Transverse colon (tissue), 4 donors: ENCODE data around the gene ABCE1. TPM values are rescaled to one million over a fixed set of nuclear protein-coding genes. Genes with fewer than 3 reads are reported as not detected.

Experiments
- DNase-seq: peaks from one replicate; pipeline ENCODE4 v3.0.0-alpha.2; 2019
- H3K27ac ChIP-seq, 4 donors: fragments of 200-600 bp; sonication (generic); 2 replicates each; pipeline ENCODE4 v1.5.1; 2016 to 2018; ENCODE audit warnings: inconsistent platforms in 4 of 4
- H3K27me3 ChIP-seq: fragments of 200-600 bp; sonication (generic); 2 replicates; pipeline ENCODE4 v1.5.1; 2017; ENCODE audit warnings: inconsistent platforms
- H3K36me3 ChIP-seq, 4 donors: fragments of 200-600 bp; sonication (generic); 2 replicates each; pipeline ENCODE4 v1.5.1; 2017 to 2019; ENCODE audit warnings: inconsistent platforms in 4 of 4
- H3K4me1 ChIP-seq, 4 donors: fragments of 200-600 bp; sonication (generic); 2 replicates each; pipeline ENCODE4 v1.5.1; 2017 to 2020; ENCODE audit warnings: inconsistent platforms in 4 of 4
- H3K4me3 ChIP-seq, 4 donors: fragments of 200-600 bp; sonication (generic); 1 replicate in 1 of 4; 2 replicates in 3 of 4; pipeline versions ENCODE4 v1.5.1 to v1.6.1; 2017 to 2019; ENCODE audit warnings: inconsistent platforms in 4 of 4
- H3K9me3 ChIP-seq, 2 donors: fragments of 200-600 bp; sonication (generic); 2 replicates each; pipeline ENCODE4 v1.5.1; 2017 to 2019; ENCODE audit warnings: inconsistent platforms in 2 of 2
- EP300 ChIP-seq: sonication (generic); formaldehyde crosslinking; IDR thresholded peaks from one replicate; pipeline ENCODE4 v1.6.1; 2017; ENCODE audit warnings: antibody characterized with exemption, low read depth
- POLR2A ChIP-seq: fragments of 450-650 bp; IDR thresholded peaks from one replicate; pipeline ENCODE4 v1.6.1; 2016; ENCODE audit warnings: antibody characterized with exemption, mild to moderate bottlenecking, moderate library complexity
- POLR2AphosphoS5 ChIP-seq, 3 donors: sonication (generic); formaldehyde crosslinking; IDR thresholded peaks; one replicate each; pipeline ENCODE4 v1.6.1; 2016; ENCODE audit warnings: antibody characterized with exemption in 3 of 3
- WGBS, 2 donors: methylation state at CpG; one replicate each; pipeline ENCODE4 v1.1.5; 2018; ENCODE audit warnings: low coverage in 1 of 2; 5-methylcytosine and 5-hydroxymethylcytosine counted together
- in situ Hi-C, 4 donors: fragments of 200-750 bp; cut with MboI; loops; one replicate each; pipeline versions ENCODE4 v1.15.0 to v1.15.1; 2017; ENCODE audit warnings: low sequenced_read_pairs in 3 of 4, low pct_ligation_motif_present in 1 of 4, low pct_unique_long_range_greater_than_20kb in 1 of 4
- intact Hi-C: fragments of 100-400 bp; cut with DNase I; formaldehyde crosslinking; loops from one replicate; pipeline ENCODE4 v1.15.1; 2023; ENCODE audit warnings: low total_unique reads
- total RNA-seq, 4 donors: library from RNA; depleted of rRNA; stranded (reverse); fragments of >200 nt; gene quantifications; one replicate each; pipeline ENCODE4 v1.1.0, GENCODE V29; 2016
- TF ChIP-seq, protein P1 (sequence below), 5 experiments: fragments of 200-600 bp in 3 of 5; fragments of 450-650 bp in 2 of 5; sonication (generic) in 3 of 5; IDR thresholded peaks; 1 replicate in 2 of 5; 2 replicates in 3 of 5; pipeline ENCODE4 v1.5.1; 2016 to 2017; ENCODE audit warnings: antibody characterized with exemption in 5 of 5, inconsistent platforms in 3 of 5, mild to moderate bottlenecking in 2 of 5, moderate library complexity in 1 of 5

Gene ABCE1
- total RNA-seq, 4 donors from 2014 or later = 23.8 to 48.8 (median 35.7) TPM

DNA sequence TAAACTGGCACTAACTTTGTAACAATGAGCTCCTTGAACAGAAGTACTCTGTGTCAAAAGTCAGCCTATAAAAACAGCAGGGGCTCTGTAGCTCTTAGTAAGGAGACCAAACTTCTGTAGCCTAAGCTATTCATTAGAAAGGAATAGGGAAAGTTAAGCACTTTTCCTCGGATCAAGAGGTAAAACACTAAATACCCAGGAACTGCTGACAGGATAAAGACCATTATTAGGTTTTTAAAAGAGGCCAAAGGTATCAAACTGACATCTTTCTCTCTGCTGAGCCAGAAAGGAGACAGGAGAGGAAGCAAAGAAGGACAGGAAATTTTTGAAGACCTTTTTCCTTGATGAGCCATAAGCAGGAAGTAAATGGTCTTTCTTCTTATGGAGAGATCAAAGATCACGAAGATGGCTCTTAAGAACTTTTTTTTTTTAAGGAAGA lies 32.0 kb upstream of the ABCE1 start:
- WGBS, 2 donors = 40 to 51% methylated on average over 2 of the region's 2 CpGs
- DNase-seq = no peak
- H3K36me3 ChIP-seq = no peaks in the 10 kb centered on the region
- intact Hi-C loops = no loop called here
- peaks cover 0 to 15% (median 7%) of the 10 kb centered on the region in 4 donors for H3K4me1 ChIP-seq
- in situ Hi-C loops = loop anchor here in 3 of 4 donors (10.0 to 25.0 kb wide), 3 partner anchors 454 to 891 kb away; no protein-coding TSS in a partner anchor
- H3K4me3 ChIP-seq = no peak overlapping the region
- H3K27ac ChIP-seq = peak overlapping the region; percentile 39 to 74 (median 53)
- H3K27me3 ChIP-seq = no peaks in the 10 kb centered on the region
- H3K9me3 ChIP-seq = no peaks in the 10 kb centered on the region
- no peak for TF ChIP-seq POLR2A
- TF ChIP-seq, protein P1, sequence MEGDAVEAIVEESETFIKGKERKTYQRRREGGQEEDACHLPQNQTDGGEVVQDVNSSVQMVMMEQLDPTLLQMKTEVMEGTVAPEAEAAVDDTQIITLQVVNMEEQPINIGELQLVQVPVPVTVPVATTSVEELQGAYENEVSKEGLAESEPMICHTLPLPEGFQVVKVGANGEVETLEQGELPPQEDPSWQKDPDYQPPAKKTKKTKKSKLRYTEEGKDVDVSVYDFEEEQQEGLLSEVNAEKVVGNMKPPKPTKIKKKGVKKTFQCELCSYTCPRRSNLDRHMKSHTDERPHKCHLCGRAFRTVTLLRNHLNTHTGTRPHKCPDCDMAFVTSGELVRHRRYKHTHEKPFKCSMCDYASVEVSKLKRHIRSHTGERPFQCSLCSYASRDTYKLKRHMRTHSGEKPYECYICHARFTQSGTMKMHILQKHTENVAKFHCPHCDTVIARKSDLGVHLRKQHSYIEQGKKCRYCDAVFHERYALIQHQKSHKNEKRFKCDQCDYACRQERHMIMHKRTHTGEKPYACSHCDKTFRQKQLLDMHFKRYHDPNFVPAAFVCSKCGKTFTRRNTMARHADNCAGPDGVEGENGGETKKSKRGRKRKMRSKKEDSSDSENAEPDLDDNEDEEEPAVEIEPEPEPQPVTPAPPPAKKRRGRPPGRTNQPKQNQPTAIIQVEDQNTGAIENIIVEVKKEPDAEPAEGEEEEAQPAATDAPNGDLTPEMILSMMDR (IDR thresholded peaks at IDR 0.05) = no peak

DNA sequence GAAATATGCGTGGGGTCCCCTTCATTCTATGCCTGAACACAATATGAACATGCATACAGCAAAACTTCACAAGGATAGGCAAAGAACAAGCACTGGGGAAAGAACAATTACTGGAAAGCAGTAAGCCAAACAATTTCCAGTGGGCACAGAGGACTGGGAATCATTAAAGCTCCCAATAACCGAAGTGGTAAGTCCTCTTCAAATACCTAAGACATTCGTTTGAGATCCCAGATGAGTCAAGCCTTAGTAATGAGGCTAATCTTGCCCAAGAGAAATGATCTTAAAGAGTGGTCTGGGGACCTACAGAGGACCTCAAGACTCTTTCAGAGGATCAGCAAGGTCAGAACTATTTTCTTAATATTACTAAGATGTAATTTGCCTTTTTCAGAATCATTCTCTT lies 28.8 kb upstream of the ABCE1 start:
- intact Hi-C loops = no loop called here
- no peak overlapping the region for H3K27ac ChIP-seq
- H3K9me3 ChIP-seq = no peaks in the 10 kb centered on the region
- DNase-seq = no peak
- no peak overlapping the region for H3K4me3 ChIP-seq
- no peaks in the 10 kb centered on the region for H3K27me3 ChIP-seq
- 83 to 94% methylated on average over 2 to 3 of the region's 3 CpGs for WGBS, 2 donors
- TF ChIP-seq POLR2AphosphoS5 (IDR thresholded peaks at IDR 0.05) (no peak), POLR2A (no peak), EP300 (no peak)
- TF ChIP-seq, protein P1 (IDR thresholded peaks at IDR 0.05) = no peak
- H3K36me3 ChIP-seq = no peaks in the 10 kb centered on the region
- in situ Hi-C loops = loop anchor here in 3 of 4 donors (10.0 to 25.0 kb wide), 3 partner anchors 457 to 895 kb away; no protein-coding TSS in a partner anchor
- peaks cover 0 to 15% (median 7%) of the 10 kb centered on the region in 4 donors for H3K4me1 ChIP-seq

DNA sequence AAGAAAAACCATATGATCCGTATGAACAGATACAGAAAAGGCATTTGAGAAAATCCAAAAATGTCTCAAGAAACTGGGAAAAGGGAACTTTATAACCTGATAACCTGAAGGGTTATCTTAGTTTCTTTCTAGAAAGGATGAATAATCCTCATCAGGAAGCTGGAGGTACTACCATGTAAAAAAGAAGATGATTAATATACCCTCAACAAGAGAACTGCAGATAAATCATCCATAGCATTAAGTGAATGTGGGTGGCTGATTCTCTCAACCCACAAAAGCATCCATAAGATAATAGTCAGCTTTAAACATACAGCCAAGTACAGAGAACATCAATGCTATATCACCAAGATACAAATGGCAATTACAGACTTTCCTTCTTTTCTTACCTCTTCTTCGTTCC lies 26.6 kb upstream of the ABCE1 start:
- in situ Hi-C loops (loop anchor here in 2 of 4 donors (25.0 kb wide), 2 partner anchors 459 to 884 kb away; no protein-coding TSS in a partner anchor), intact Hi-C loops (no loop called here)
- peaks cover 0 to 2% (median under 1%) of the 10 kb centered on the region in 4 donors for H3K4me1 ChIP-seq
- no peaks in the 10 kb centered on the region for H3K27me3 ChIP-seq
- TF ChIP-seq, protein P1 (IDR thresholded peaks at IDR 0.05) = no peak
- TF ChIP-seq POLR2A (no peak), EP300 (no peak), POLR2AphosphoS5 (IDR thresholded peaks at IDR 0.05) (no peak)
- no peaks in the 10 kb centered on the region for H3K36me3 ChIP-seq
- WGBS, 2 donors = 100% methylated on average over 2 of the region's 2 CpGs
- H3K27ac ChIP-seq = no peak overlapping the region
- H3K4me3 ChIP-seq = no peak overlapping the region
- no peaks in the 10 kb centered on the region for H3K9me3 ChIP-seq
- no peak for DNase-seq

DNA sequence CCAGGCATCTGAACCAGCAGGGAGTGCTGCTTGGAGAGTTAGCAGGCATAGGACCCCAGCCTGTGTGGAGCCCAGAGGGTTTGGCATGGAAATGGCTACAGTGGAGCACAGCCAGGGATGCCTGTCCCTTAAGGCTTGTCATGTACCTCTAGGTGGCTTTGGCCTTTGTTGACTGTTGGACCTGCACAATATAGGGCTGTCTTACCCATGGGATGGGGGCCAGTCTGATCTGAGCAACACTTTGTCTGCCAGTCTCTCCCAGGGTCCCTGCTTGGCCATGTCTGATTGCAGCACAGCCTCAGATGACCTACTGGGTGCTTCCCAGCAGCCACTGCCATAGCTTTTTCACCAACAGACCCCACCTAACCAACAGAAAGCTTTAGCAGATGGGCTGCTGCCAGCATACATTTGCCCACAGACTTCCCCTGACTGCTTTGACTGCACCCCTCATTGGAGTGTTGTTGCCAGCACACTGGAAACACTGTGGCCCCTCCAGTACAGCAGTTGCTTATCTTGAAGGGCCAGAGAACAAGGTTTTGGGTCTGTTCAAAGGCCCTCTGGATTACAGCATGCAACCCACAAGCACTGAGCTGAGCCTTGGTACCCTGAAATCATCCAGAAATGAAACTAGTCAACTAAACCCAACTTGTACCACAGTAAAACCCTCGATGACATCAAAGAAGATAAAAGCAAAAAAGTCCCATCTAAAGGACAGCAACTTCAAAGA lies 22.2 kb upstream of the ABCE1 start:
- in situ Hi-C loops (no loop called here), intact Hi-C loops (no loop called here)
- TF ChIP-seq POLR2AphosphoS5 (IDR thresholded peaks at IDR 0.05) = no peak
- TF ChIP-seq EP300 = no peak
- no peak for TF ChIP-seq POLR2A
- TF ChIP-seq, protein P1 (IDR thresholded peaks at IDR 0.05) = no peak
- WGBS, 2 donors = 83 to 86% methylated on average over 1 of the region's 1 CpG
- Histone ChIP-seq H3K4me1 (no peaks in the 10 kb centered on the region), H3K27me3 (no peaks in the 10 kb centered on the region), H3K9me3 (peaks cover 0 to 4% of the 10 kb centered on the region in 2 donors), H3K36me3 (peaks cover 0 to 8% (median 2%) of the 10 kb centered on the region in 4 donors), H3K27ac (no peak overlapping the region), H3K4me3 (no peak overlapping the region)
- DNase-seq = no peak
